Transverse colon (tissue), 4 donors: Measurements from ENCODE around the gene CBARP.

ENCODE experiments used
- POLR2A ChIP-seq: fragments of 450-650 bp; IDR thresholded peaks from one replicate; pipeline ENCODE4 v1.6.1; 2016; ENCODE audit warnings: antibody characterized with exemption, mild to moderate bottlenecking, moderate library complexity
- POLR2AphosphoS5 ChIP-seq, 3 donors: sonication (generic); formaldehyde crosslinking; IDR thresholded peaks; one replicate each; pipeline ENCODE4 v1.6.1; 2016; ENCODE audit warnings: antibody characterized with exemption in 3 of 3
- TF ChIP-seq, protein P1 (sequence below), 5 experiments: fragments of 200-600 bp in 3 of 5; fragments of 450-650 bp in 2 of 5; sonication (generic) in 3 of 5; IDR thresholded peaks; 1 replicate in 2 of 5; 2 replicates in 3 of 5; pipeline ENCODE4 v1.5.1; 2016 to 2017; ENCODE audit warnings: antibody characterized with exemption in 5 of 5, inconsistent platforms in 3 of 5, mild to moderate bottlenecking in 2 of 5, moderate library complexity in 1 of 5

DNA sequence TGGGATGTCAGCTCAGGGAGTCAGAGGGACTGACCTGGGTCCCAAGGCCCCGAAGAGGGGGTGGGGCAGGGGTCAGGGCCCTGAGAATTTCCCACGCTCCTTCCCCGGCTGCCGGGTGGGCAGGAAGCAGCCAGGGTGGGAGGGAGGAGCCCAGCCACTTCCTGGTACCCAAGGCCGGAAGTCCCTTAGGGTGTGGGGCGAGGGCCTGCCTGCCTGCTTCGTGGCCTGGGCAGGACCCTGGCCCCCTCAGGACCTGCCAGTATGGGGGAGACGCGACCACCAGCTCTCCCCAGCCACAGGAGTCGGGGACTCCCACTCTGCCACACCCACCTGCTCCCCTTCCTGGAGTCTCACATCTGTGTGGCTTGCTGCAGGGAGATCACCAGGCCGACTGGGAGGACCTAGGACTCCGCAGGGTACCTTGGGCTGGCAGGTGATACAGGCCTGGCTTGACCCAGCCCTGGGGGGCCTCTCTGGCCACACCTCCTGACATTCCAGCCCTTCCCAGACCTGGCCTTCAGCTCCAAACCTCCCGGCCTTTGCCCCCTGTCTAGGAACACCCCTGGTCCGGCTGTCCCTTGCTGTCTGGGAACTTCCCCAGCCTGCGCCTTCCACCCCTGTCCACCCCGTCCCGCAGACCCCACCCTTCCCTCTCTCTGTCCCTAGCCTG lies 21.5 kb upstream of the CBARP start:
- TF ChIP-seq POLR2AphosphoS5 (IDR thresholded peaks at IDR 0.05) (peak; percentile 79 to 92 (median 90)), POLR2A (peak; percentile 88)
- TF ChIP-seq, protein P1, sequence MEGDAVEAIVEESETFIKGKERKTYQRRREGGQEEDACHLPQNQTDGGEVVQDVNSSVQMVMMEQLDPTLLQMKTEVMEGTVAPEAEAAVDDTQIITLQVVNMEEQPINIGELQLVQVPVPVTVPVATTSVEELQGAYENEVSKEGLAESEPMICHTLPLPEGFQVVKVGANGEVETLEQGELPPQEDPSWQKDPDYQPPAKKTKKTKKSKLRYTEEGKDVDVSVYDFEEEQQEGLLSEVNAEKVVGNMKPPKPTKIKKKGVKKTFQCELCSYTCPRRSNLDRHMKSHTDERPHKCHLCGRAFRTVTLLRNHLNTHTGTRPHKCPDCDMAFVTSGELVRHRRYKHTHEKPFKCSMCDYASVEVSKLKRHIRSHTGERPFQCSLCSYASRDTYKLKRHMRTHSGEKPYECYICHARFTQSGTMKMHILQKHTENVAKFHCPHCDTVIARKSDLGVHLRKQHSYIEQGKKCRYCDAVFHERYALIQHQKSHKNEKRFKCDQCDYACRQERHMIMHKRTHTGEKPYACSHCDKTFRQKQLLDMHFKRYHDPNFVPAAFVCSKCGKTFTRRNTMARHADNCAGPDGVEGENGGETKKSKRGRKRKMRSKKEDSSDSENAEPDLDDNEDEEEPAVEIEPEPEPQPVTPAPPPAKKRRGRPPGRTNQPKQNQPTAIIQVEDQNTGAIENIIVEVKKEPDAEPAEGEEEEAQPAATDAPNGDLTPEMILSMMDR (IDR thresholded peaks at IDR 0.05): no peak
